ENCODE data around the gene FAM89A. TPM values are rescaled to one million over a fixed set of nuclear protein-coding genes. Genes with fewer than 3 reads are reported as not detected.
"Not testable (repeated sequence)": the region's sequence is repeated elsewhere in the genome, so short reads cannot be mapped to it uniquely, and the experiment has no call there.

FAM89A gene
- total RNA-seq, 1 experiment from 2014 or later: 1.5 TPM

DNA sequence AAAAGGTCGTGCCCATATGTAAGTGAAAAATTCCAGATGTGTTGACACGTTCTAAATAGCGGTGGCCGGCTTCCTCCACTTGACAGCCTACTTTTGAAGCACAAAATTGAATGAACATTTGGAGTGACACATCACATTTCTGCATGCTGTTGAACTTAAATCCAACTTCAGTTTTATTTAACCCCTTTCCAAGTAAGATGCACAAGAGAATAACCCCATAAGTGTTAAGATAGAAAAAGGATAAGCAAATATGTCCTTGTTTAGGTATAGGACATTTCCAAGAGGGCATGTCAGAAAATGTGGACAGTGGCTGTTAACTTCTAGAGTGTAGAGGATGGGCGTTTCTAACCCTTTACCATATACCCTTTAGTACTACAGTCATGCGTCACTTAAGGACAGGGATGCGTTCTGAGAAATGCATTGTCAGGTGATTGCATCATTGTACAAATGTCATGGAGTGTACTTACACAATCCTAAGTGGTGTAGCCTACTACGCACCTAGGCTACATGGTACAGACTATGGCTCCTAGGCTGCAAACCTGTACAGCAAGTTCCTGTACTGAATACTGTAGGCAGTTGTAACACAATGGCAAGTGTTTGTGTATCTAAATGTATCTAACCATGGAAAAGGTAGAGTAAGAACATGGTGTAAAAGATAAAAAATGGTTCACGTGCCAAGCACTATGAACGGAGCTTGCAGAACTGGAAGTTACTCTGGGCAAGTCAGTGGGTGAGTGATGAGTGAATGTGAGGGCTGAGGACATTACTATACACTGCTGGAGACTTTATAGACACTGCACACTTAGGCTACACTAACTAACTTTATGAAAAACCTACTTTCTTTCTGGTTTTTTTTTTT is 9.3 kb upstream of the FAM89A start:
- Histone ChIP-seq H3K27ac (ENCODE audit: insufficient read length, low read depth, low read length) (no peak overlapping the region), H3K4me1 (ENCODE audit: insufficient read depth, low read length) (no peaks in the 10 kb centered on the region), H3K14ac (ENCODE audit: insufficient read depth, low read length) (no peak overlapping the region), H3K79me1 (ENCODE audit: insufficient read depth, low read depth, low read length, poor library complexity, severe bottlenecking) (no peaks in the 10 kb centered on the region), H3K9me3 (ENCODE audit: control insufficient read depth, low read depth, low read length) (peaks cover 8% of the 10 kb centered on the region), H2BK120ac (ENCODE audit: low read depth, low read length, poor library complexity, severe bottlenecking) (no peak overlapping the region), H3K9ac (ENCODE audit: extremely low read depth, insufficient read length, low read length) (no peak overlapping the region), H3K18ac (ENCODE audit: insufficient read length, low read depth, low read length) (no peak overlapping the region), H2BK12ac (ENCODE audit: insufficient read length, low read depth, low read length) (no peak overlapping the region), H2BK5ac (ENCODE audit: insufficient read length, low read length) (no peak overlapping the region), H4K20me1 (ENCODE audit: control insufficient read depth, insufficient read depth, insufficient read length) (no peaks in the 10 kb centered on the region), H3K27me3 (ENCODE audit: insufficient read depth, low read length) (peaks cover 9% of the 10 kb centered on the region; the same call in 1 of the 2 replicates), H3K23me2 (ENCODE audit: insufficient read length, low read depth, low read length, poor library complexity, severe bottlenecking) (no peaks in the 10 kb centered on the region), H4K8ac (replicated peaks; ENCODE audit: insufficient read length, low read depth, low read length) (no peak overlapping the region), H2BK15ac (ENCODE audit: low read depth, low read length) (no peak overlapping the region), H2AFZ (ENCODE audit: low read length) (no peak overlapping the region), H3K4ac (ENCODE audit: low read depth, low read length) (no peak overlapping the region), H4K91ac (ENCODE audit: insufficient read length, low read depth, low read length) (no peak overlapping the region), H3K23ac (ENCODE audit: insufficient read length, low read depth, low read length) (no peak overlapping the region), H3T11ph (ENCODE audit: low read length) (no peak overlapping the region), H3K79me2 (ENCODE audit: insufficient read depth, low read length) (no peaks in the 10 kb centered on the region), H2AK5ac (ENCODE audit: insufficient read length, low read length) (no peak overlapping the region), H3K56ac (ENCODE audit: insufficient read length, low read depth, low read length) (no peak overlapping the region), H3K4me2 (ENCODE audit: insufficient read depth, insufficient read length, low read length) (no peak overlapping the region), H2BK20ac (ENCODE audit: low read depth, low read length, poor library complexity, severe bottlenecking) (no peak overlapping the region), H4K5ac (ENCODE audit: insufficient read length, low read depth, low read length) (no peak overlapping the region)
- no peak overlapping the region; a peak in 1 of 5 replicates for H3K4me3 Mint-ChIP-seq
- peaks cover 87% of the 10 kb centered on the region for H3K27me3 Mint-ChIP-seq (ENCODE audit: low read depth)
- TF ChIP-seq, protein P1, sequence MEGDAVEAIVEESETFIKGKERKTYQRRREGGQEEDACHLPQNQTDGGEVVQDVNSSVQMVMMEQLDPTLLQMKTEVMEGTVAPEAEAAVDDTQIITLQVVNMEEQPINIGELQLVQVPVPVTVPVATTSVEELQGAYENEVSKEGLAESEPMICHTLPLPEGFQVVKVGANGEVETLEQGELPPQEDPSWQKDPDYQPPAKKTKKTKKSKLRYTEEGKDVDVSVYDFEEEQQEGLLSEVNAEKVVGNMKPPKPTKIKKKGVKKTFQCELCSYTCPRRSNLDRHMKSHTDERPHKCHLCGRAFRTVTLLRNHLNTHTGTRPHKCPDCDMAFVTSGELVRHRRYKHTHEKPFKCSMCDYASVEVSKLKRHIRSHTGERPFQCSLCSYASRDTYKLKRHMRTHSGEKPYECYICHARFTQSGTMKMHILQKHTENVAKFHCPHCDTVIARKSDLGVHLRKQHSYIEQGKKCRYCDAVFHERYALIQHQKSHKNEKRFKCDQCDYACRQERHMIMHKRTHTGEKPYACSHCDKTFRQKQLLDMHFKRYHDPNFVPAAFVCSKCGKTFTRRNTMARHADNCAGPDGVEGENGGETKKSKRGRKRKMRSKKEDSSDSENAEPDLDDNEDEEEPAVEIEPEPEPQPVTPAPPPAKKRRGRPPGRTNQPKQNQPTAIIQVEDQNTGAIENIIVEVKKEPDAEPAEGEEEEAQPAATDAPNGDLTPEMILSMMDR (conservative IDR thresholded peaks at IDR 0.05): no peak
- H3K9me3 Mint-ChIP-seq: peaks cover 7 to 8% of the 10 kb centered on the region in 2 experiments; a peak in 3 of 5 replicates
- H3K4me1 Mint-ChIP-seq: peaks cover 0 to 6% of the 10 kb centered on the region in 2 experiments; a peak in 1 of 4 replicates
- no peak for DNase-seq
- WGBS (ENCODE audit: extremely low coverage, insufficient read length, low lambda C conversion rate): no CpG with 5 or more reads among the region's 10 CpGs
- H3K27ac Mint-ChIP-seq: no peak overlapping the region
- H3K36me3 Mint-ChIP-seq (ENCODE audit: insufficient read depth in 1 of 3, low read depth in 3 of 3): no peaks in the 10 kb centered on the region

DNA sequence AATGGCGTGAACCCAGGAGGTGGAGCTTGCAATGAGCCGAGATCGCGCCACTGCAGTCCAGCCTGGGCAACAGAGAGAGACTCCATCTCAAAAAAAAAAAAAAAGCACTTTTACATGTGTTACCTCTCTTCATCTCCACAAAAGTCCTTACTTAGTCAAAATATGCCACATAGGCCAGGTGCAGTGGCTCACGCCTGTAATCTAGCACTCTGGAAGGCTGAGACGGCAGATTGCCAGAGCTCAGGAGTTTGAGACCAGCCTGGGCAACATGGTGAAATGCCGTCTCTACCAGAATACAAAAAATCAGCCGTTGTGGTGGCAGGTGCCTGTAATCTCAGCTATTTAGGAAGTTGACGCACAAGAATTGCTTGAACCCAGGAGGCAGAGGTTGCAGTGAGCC is 8.4 kb upstream of the FAM89A start:
- H2AFZ ChIP-seq (ENCODE audit: low read length); H3K4me1 Mint-ChIP-seq; H3K9me3 Mint-ChIP-seq; H3K4me3 Mint-ChIP-seq; H3K4ac ChIP-seq (ENCODE audit: low read depth, low read length); H2BK20ac ChIP-seq (ENCODE audit: low read depth, low read length, poor library complexity, severe bottlenecking); H3K79me1 ChIP-seq (ENCODE audit: insufficient read depth, low read depth, low read length, poor library complexity, severe bottlenecking); H3K14ac ChIP-seq (ENCODE audit: insufficient read depth, low read length); H4K20me1 ChIP-seq (ENCODE audit: control insufficient read depth, insufficient read depth, insufficient read length); H3K4me2 ChIP-seq (ENCODE audit: insufficient read depth, insufficient read length, low read length); H3K4me1 ChIP-seq (ENCODE audit: insufficient read depth, low read length); H3K56ac ChIP-seq (ENCODE audit: insufficient read length, low read depth, low read length); H3K27me3 ChIP-seq (ENCODE audit: insufficient read depth, low read length); H3K18ac ChIP-seq (ENCODE audit: insufficient read length, low read depth, low read length); H3K23ac ChIP-seq (ENCODE audit: insufficient read length, low read depth, low read length); H2BK12ac ChIP-seq (ENCODE audit: insufficient read length, low read depth, low read length); H2BK15ac ChIP-seq (ENCODE audit: low read depth, low read length); H4K5ac ChIP-seq (ENCODE audit: insufficient read length, low read depth, low read length); H3K36me3 Mint-ChIP-seq (ENCODE audit: insufficient read depth in 1 of 3, low read depth in 3 of 3); H2BK120ac ChIP-seq (ENCODE audit: low read depth, low read length, poor library complexity, severe bottlenecking); H3K9me3 ChIP-seq (ENCODE audit: control insufficient read depth, low read depth, low read length); H3T11ph ChIP-seq (ENCODE audit: low read length); DNase-seq; H3K79me2 ChIP-seq (ENCODE audit: insufficient read depth, low read length); H3K27ac ChIP-seq (ENCODE audit: insufficient read length, low read depth, low read length); H2AK5ac ChIP-seq (ENCODE audit: insufficient read length, low read length); H3K27ac Mint-ChIP-seq; H4K8ac ChIP-seq (replicated peaks; ENCODE audit: insufficient read length, low read depth, low read length); H3K23me2 ChIP-seq (ENCODE audit: insufficient read length, low read depth, low read length, poor library complexity, severe bottlenecking); H4K91ac ChIP-seq (ENCODE audit: insufficient read length, low read depth, low read length); H2BK5ac ChIP-seq (ENCODE audit: insufficient read length, low read length); H3K9ac ChIP-seq (ENCODE audit: extremely low read depth, insufficient read length, low read length): not testable (repeated sequence)
- peaks cover 87% of the 10 kb centered on the region for H3K27me3 Mint-ChIP-seq (ENCODE audit: low read depth)
- no CpG with 5 or more reads among the region's 9 CpGs for WGBS (ENCODE audit: extremely low coverage, insufficient read length, low lambda C conversion rate)
